MM.1S (cell line): Measurements from ENCODE around the gene PRKAG2.

Experiments used
- DNase-seq: peaks from one replicate; pipeline ENCODE4 v3.0.0-alpha.2; 2015
- H2AFZ ChIP-seq: fragments of 300-600 bp; sonication (generic); 2 replicates; pipeline ENCODE4 v1.6.0; 2016; ENCODE audit warnings: antibody characterized with exemption, low read length
- H3F3A ChIP-seq: fragments of 300-600 bp; sonication (generic); 2 replicates; pipeline ENCODE4 v1.6.1; 2016; ENCODE audit warnings: mild to moderate bottlenecking, antibody characterized with exemption, low read length, moderate library complexity, mixed read lengths; ENCODE audit not compliant: insufficient read depth
- H3K27ac ChIP-seq: fragments of 300-600 bp; sonication (generic); 2 replicates; pipeline ENCODE4 v1.5.1; 2016; ENCODE audit warnings: mild to moderate bottlenecking, low read length
- H3K27me3 ChIP-seq: fragments of 300-600 bp; sonication (generic); replicated peaks from 2 replicates; pipeline ENCODE4 v1.6.0; 2016; ENCODE audit warnings: low read length; ENCODE audit not compliant: insufficient read depth
- H3K36me3 ChIP-seq: fragments of 300-600 bp; sonication (generic); replicated peaks from 2 replicates; pipeline ENCODE4 v1.6.1; 2016; ENCODE audit warnings: mild to moderate bottlenecking, low read length, mixed read lengths; ENCODE audit not compliant: insufficient read depth
- H3K4me1 ChIP-seq: fragments of 300-600 bp; sonication (generic); 2 replicates; pipeline ENCODE4 v1.6.1; 2016; ENCODE audit warnings: low read length, mixed read lengths
- H3K4me2 ChIP-seq: fragments of 300-600 bp; sonication (generic); 2 replicates; pipeline ENCODE4 v1.6.0; 2016; ENCODE audit warnings: low read depth, low read length
- H3K4me3 ChIP-seq: fragments of 300-600 bp; sonication (generic); 2 replicates; pipeline ENCODE4 v1.5.1; 2016; ENCODE audit warnings: low read length, mixed read lengths
- H3K79me2 ChIP-seq: fragments of 300-600 bp; sonication (generic); 2 replicates; pipeline ENCODE4 v1.6.1; 2016; ENCODE audit warnings: mixed run types, low read length, mixed read lengths
- H3K9ac ChIP-seq: fragments of 300-600 bp; sonication (generic); 2 replicates; pipeline ENCODE4 v1.6.1; 2016; ENCODE audit warnings: low read length, mixed read lengths
- H3K9me2 ChIP-seq: fragments of 300-600 bp; sonication (generic); replicated peaks from 2 replicates; pipeline ENCODE4 v1.6.1; 2016; ENCODE audit warnings: mild to moderate bottlenecking, low read length, mixed read lengths; ENCODE audit not compliant: insufficient read depth
- H3K9me3 ChIP-seq: fragments of 300-600 bp; sonication (generic); replicated peaks from 2 replicates; pipeline ENCODE4 v1.6.1; 2016; ENCODE audit warnings: mild to moderate bottlenecking, low read length, mixed read lengths; ENCODE audit not compliant: insufficient read depth
- H4K20me1 ChIP-seq: fragments of 300-600 bp; sonication (generic); 2 replicates; pipeline ENCODE4 v1.6.1; 2016; ENCODE audit warnings: mild to moderate bottlenecking, low read length, moderate library complexity, mixed read lengths; ENCODE audit not compliant: insufficient read depth
- CTCF ChIP-seq: fragments of 300-600 bp; sonication (generic); IDR thresholded peaks from 2 replicates; pipeline ENCODE4 v1.5.1; 2016; ENCODE audit warnings: antibody characterized with exemption, low read length, mixed read lengths
- EZH2 ChIP-seq: fragments of 300-600 bp; sonication (generic); optimal IDR thresholded peaks from 2 replicates; pipeline ENCODE3; 2017; ENCODE audit warnings: low read depth, mild to moderate bottlenecking, antibody characterized with exemption, low read length, mixed read lengths
- EZH2phosphoT487 ChIP-seq: fragments of 300-600 bp; sonication (generic); IDR thresholded peaks from 2 replicates; pipeline ENCODE4 v1.6.1; 2018; ENCODE audit warnings: antibody characterized with exemption, low read length

The PRKAG2 gene

GRCh38 chr7:151859948-151860685, 16.8 kb downstream of the PRKAG2 start:
- Histone ChIP-seq H3K79me2 (no peaks in the 10 kb centered on the region), H3K9me3 (no peaks in the 10 kb centered on the region), H3K4me2 (no peak overlapping the region), H3F3A (no peaks in the 10 kb centered on the region), H3K36me3 (no peaks in the 10 kb centered on the region), H3K4me3 (no peak overlapping the region), H3K27me3 (peaks cover 65% of the 10 kb centered on the region), H3K9me2 (no peaks in the 10 kb centered on the region), H3K27ac (no peak overlapping the region), H3K4me1 (no peaks in the 10 kb centered on the region), H3K9ac (no peak overlapping the region), H4K20me1 (no peaks in the 10 kb centered on the region), H2AFZ (no peak overlapping the region)
- no peak for DNase-seq
- no peak for TF ChIP-seq CTCF
- TF ChIP-seq EZH2phosphoT487 = no peak
- no peak for TF ChIP-seq EZH2

GRCh38 chr7:151859111-151859947, 17.6 kb downstream of the PRKAG2 start:
- H3K27ac ChIP-seq = no peak overlapping the region
- H3K4me3 ChIP-seq = no peak overlapping the region
- no peaks in the 10 kb centered on the region for H3K9me2 ChIP-seq
- peaks cover 66% of the 10 kb centered on the region for H3K27me3 ChIP-seq
- H3K9me3 ChIP-seq = no peaks in the 10 kb centered on the region
- no peak overlapping the region for H2AFZ ChIP-seq
- TF ChIP-seq EZH2 = no peak
- no peak for TF ChIP-seq EZH2phosphoT487
- H3K4me2 ChIP-seq = no peak overlapping the region
- no peak for DNase-seq
- no peaks in the 10 kb centered on the region for H3K4me1 ChIP-seq
- no peaks in the 10 kb centered on the region for H3K36me3 ChIP-seq
- no peak overlapping the region for H3K9ac ChIP-seq
- no peaks in the 10 kb centered on the region for H4K20me1 ChIP-seq
- H3K79me2 ChIP-seq = no peaks in the 10 kb centered on the region
- H3F3A ChIP-seq = no peaks in the 10 kb centered on the region

GRCh38 chr7:151858456-151858855, 18.5 kb downstream of the PRKAG2 start:
- Histone ChIP-seq H3K9me3 (no peaks in the 10 kb centered on the region), H3K79me2 (no peaks in the 10 kb centered on the region), H3K4me1 (no peaks in the 10 kb centered on the region), H2AFZ (no peak overlapping the region), H3K4me2 (no peak overlapping the region), H3K4me3 (no peak overlapping the region), H3F3A (no peaks in the 10 kb centered on the region), H3K9me2 (no peaks in the 10 kb centered on the region), H3K27me3 (peaks cover 73% of the 10 kb centered on the region), H4K20me1 (no peaks in the 10 kb centered on the region), H3K27ac (no peak overlapping the region), H3K36me3 (no peaks in the 10 kb centered on the region), H3K9ac (no peak overlapping the region)
- DNase-seq = no peak
- TF ChIP-seq EZH2 (no peak), EZH2phosphoT487 (no peak), CTCF (no peak)
